Activated CD8-positive, alpha-beta memory T cell treated with anti-CD3 and anti-CD28 coated beads, Interleukin-2, amount 50 U/mL, for 48 hours (primary cell): ENCODE measurements around the gene SEC22C.
"Not testable (repeated sequence)": the region's sequence is repeated elsewhere in the genome, so short reads cannot be mapped to it uniquely, and the experiment has no call there.

Experiments
- DNase-seq: peaks from one replicate; pipeline ENCODE4 v3.0.0-alpha.2; 2020

The SEC22C gene, protein sequence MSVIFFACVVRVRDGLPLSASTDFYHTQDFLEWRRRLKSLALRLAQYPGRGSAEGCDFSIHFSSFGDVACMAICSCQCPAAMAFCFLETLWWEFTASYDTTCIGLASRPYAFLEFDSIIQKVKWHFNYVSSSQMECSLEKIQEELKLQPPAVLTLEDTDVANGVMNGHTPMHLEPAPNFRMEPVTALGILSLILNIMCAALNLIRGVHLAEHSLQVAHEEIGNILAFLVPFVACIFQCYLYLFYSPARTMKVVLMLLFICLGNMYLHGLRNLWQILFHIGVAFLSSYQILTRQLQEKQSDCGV

DNA sequence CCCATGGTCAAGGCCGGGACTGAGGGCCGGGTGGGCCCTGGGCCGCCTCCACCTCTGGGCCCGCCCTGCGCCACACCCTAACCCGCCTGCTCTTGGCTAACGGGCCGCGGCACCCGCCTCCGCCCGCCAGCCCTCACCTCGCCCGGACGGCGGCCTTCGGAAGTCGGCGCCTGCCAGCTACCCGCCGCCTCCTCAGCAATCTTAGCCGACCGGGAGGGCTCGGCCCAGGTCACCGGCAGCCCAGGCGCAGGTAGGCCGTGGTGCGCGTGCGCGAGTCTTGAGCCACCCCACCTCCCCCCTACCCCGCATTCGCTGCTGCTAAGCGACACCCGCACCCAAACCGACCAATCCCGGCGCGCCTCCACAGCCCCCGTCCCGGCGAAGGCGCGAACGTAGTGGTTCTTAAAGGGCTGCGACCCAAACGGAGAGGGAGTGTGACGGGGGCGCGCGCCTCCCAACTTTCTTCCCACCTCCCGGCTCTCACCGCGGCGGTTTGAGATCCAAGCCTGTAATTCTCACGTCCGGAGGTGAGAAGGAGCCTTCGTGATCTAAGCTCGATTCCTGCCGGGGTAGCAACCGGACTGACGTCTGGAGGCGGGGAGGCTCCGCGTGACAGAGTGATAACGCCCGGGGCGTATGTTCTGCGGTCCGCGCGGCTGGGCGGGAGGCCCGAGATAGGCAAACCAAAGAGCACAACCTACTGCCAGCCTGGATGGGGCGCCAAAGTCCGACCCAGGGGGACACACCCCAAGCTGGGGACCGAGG is at the start of gene SEC22C:
TSS of gene SEC22C (minus strand) at position 259 of the 765 bp plus-strand sequence. CDS start 12,921 bp downstream, outside the sequence.
- DNase-seq = peak; percentile 97

DNA sequence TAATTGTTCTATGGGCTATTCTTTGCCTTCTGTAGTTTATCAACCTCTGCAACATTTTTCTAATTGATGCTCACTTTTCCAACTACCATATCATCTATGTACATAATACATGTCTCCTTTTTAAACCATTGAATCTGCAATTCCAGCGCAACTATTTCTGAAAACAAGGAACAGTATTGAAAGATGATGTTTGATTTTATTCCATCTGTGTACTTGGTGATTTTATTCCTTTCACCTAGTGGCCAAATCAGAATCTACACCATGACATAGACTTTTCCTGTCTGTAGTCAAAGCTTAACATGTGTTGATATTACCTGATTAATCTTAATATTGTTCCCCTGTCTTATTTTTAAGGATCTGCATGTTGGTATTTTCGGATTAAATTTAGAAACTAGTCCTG is 31.7 kb upstream of the SEC22C start:
- DNase-seq = no peak

DNA sequence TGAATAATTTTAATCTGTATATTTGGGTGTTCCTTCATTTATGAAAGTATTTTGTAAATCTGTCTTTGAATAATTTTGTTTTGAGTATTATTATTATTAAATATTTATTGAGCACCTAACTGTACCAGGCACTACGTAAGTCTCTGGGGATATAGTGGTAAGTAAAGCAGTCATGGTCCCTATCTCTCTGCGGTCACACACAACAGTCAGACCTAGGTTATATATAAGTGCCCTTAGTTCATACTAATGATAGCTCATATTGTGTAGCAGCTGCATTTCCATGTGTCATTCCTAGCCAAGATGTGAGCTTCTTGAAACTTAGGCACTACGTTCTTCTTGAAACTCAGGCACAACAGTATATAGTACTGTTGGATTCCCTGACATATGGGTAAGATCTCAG is 31.2 kb upstream of the SEC22C start:
- no peak for DNase-seq

DNA sequence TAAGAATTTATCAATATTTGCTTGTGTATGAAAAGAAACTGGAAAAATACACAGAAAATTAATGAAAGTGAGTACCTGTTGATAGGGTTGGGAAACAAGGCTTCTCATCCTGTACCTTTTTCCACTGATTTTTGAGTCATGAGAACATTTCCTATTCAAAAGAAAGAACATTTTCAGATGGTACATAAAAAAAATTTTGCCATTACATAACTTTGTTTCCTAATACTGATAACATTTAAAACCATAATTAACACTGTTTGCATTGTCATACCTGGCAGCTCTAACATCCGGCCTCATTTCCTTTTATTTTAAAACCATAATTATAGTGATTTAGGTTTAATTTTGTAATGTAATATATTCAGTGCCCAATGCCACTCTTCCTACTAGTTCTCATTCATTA is 30.4 kb upstream of the SEC22C start:
- no peak for DNase-seq

DNA sequence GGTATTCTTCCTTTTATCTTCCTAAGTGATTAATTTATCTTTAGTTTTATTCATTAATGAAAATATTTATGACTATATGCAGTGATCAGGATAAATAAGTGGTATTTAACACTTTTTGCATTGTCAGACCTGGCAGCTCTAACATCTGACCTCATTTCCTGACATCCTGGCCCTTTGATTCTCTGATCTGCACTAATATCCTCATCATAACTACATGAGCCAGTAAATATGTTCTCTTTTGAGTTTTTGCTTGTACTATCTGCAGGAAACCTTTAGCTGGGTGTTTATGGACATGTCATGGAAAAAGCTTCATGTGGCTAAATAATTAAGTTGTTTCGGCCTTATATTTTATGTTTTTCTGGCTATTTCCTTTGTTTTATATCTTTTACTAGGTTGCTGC is 29.2 kb upstream of the SEC22C start:
- no peak for DNase-seq

DNA sequence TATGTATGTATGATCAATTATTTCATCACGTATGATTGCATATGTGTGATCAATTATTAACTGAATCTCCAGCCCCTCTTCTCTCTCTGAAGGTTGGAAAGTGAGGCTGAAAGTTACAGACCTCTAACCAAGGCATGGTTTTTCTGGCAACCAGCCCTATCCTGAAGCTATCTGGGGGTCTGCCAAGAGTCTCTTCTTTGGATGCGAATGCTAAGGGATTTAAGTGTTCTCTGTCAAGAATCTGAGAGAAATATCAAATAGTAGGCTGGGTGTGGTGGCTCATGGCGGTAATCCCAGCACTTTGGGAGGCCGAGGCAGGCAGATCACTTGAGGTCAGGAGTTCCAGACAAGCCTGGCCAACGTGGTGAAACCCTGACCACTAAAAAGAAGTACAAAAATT is 26.8 kb upstream of the SEC22C start:
- DNase-seq = no peak

DNA sequence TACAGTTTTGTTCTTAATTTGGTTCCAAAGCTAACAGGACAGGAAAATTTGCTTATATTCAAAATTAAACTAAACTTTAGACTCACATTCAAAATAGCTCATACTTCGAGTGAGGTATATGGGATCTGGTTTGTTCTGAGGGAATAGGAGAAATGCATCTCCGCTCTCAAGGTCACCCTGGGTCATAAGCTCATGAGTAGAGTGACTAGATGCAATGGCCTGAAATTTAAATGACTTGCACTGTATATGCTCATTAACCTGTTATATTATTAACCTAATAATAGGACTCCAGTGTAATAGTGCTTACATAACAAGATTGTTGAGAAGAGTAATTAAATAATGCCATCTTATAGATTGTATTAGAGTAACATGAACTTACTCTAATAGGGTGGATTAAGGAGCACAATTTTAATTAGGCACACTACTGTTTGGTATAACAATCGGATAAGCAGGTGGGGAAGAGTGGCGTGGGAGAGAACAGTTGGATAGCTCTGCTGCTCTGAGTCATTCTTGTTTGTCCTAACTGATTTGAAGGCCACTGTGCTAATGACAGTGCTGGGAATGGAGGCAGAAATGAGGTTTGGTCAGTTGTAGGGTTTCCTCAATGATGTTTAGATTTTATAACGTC is 23.9 kb upstream of the SEC22C start:
- no peak for DNase-seq

DNA sequence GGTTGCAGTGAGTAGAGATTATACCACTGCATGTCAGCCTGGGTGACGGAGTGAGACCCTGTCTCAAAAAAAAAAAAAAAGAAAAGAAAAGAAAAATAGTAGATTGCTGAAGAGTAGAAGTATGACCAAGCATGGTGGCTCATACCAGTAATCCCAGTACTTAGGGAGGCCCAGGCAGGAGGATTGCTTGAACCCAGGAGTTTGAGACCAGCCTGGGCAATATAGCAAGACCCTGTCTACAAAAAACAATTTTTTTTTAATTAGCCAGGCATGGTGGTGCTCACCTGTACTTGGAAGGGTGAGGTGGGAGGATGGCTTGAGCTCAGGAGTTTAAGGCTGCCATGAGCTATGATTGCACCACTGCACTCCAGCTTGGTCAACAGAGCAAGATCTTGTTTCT is 21.2 kb upstream of the SEC22C start:
- DNase-seq = no peak

DNA sequence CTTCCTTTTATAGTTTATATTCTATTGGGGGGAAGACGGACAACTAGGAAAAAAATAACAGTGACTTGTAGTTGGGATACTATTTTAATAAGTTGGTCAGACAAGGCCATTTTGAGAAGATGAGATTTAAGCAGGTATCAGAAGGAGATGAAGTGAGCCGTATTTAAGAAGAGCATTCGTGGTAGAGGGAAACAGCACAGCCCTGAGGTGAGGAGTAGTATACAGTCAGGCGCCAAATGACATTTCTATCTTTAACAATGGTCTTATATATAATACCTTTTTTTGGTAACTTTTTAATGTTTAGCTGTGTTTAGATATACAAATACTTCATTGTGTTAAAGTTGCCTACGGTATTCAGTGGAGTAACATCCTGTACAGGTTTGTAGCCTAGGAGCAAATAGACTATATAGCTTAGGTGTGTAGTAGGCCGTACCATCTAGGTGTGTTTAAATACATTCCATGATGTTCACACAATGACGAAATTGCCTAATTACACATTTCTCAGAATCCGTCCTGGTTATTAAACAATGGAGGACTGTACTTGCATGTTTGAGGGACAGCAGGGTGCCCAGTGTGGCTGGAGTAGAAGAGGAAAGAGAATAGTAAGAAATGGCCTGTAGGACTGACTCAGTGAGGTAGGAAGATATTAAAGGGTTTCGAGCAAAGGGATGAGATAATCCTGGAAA is 20.3 kb upstream of the SEC22C start:
- DNase-seq = no peak

DNA sequence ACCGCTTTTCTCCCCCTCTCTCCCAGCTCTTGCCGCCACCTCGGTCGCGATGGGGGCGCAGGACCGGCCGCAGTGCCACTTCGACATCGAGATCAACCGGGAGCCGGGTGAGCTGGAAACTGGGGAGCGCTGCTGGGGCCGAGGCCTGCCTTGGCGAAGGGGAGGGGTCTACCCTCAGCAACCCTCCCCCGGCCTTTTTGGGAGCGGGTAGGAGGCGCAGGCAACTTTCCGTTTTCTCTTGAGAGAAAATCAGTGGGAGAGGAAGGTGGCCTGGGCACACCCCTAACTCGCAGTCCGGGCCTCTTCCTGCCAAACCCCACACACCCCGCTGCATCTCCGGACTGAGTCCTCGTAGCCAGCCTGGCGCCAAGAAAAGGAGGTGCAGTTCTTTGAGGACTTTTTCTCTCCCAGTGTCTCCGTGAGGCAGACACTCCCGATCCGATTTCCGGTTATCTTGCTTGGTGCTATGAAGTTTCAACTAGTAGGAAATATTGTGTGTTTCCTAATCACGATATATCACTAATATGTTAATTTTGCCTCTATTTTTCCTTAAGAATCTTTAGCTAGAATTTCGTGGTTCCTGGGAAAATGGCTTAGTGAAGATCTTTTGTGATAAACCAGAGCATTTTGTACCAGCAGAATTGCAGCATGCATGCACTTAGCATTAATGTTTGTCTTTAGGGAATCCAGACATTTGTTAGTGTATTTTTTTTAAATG is 19.4 kb upstream of the SEC22C start:
- DNase-seq = no peak

DNA sequence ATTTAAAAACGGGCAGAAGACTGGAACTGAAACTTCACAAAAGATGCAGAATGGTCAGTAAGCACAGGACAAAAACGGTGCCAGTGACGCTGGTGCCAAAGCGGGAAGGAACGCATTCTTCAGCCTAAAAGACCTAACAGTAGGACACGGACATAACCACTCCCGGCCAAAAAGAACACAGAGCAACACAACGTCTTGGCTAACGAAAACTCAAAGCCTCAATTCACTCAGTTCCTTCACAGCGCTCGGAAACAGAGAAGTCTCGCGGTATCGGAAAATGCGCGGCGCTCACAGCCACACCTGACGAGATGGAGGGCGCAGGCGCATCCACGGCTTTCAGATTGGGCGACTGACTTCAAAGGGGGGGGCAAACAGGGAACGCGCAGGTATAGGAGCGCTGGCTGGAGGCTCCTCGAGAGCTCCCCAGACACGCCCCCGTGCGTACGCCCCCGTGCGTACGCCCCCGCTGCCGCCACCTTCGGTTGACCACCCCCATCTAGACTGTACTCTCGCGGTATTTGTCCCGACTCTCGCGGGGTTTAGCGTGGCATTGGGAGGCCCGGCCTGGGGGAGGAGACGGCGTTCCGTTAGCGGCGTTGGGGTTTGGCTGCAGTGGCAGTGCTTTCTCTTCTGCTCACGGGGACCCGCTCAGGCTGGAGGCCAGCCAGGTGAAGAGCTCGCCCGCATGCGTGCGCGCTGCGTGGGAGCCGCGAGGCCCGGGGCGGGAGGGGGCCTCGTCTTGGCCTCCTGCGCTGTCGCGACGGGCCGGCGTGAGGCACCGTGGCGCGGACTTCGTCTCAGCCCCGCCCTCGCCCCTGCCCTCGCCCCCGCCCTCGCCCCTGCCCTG is 18.6 kb upstream of the SEC22C start, which contains the start of gene NKTR:
TSS of gene NKTR (plus strand) at position 576 of the 847 bp plus-strand sequence. CDS start 321 bp downstream, outside the sequence.
- peak; percentile 100 for DNase-seq

DNA sequence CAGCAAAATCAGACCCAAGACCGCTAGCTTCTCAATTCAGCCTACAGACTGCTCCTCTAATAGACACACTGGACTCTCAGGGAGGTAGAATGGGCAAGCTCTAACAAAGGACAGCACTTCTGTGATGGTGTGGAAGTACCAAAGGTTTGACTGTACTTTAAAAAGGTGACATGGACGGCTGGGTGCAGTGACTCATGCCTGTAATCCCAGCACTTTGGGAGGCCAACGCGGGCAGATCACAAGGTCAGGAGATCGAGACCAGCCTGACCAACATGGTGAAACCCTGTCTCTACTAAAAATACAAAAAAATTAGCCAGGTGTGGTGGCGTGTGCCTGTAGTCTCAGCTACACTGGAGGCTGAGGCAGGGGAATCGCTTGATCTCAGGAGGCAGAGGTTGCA is 15.3 kb upstream of the SEC22C start:
- not testable (repeated sequence) for DNase-seq

DNA sequence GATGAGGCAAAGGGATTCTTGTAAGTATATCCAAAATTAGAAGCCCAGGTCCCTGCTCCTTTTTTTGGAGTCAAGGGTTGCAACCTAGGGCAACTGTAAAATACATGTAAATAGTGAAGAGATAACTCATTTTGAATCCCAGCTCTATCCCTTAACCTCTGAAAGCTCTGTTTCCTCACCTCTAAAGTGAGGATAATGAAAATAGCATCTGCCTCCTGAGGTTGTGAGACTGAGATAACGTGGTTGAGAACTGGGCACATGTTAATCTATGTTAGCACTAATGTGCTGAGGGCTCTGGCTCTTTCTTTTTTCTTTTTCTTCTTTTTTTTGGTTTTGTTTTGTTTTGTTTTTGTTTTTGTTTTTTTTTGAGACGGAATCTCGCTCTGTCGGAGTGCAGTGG is 13.9 kb upstream of the SEC22C start:
- DNase-seq = no peak

DNA sequence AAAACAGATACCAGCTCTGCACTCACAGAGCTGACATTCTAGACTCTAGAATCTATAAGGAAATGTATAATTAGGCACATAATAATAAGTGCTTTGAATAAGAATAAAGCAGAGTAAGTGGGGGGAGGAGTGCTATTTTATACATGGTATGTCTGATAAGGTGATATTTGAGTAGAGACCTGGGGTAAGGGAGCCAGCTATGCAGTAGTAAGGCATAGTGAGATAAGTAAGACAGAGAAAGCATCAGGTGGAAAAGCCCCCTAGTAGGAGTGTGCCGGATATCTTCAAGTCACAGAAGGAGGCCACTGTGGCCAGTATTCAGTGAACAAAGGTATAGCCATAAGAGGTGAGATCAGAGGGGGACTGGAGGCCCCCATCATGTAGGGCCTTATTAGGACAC is 11.9 kb upstream of the SEC22C start:
- no peak for DNase-seq

DNA sequence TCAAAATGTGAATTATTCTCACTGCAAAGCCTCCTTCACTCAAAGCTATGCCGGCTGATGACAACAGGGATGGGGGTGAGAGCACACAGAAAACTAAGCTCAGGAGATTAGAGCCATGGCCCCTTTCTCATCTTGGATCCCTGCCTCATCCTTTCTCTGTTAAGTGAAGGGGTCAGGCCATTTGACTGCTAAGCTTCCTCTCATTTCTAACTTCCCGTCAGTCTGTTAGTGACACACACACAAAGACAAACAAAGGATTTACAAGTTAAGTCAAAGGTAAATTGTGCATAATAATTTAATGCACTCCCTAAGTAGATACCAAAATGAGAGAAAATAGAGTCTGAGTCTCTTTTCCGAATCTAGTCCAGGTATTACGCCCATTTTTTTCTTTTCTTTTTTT is 10.0 kb upstream of the SEC22C start:
- no peak for DNase-seq

DNA sequence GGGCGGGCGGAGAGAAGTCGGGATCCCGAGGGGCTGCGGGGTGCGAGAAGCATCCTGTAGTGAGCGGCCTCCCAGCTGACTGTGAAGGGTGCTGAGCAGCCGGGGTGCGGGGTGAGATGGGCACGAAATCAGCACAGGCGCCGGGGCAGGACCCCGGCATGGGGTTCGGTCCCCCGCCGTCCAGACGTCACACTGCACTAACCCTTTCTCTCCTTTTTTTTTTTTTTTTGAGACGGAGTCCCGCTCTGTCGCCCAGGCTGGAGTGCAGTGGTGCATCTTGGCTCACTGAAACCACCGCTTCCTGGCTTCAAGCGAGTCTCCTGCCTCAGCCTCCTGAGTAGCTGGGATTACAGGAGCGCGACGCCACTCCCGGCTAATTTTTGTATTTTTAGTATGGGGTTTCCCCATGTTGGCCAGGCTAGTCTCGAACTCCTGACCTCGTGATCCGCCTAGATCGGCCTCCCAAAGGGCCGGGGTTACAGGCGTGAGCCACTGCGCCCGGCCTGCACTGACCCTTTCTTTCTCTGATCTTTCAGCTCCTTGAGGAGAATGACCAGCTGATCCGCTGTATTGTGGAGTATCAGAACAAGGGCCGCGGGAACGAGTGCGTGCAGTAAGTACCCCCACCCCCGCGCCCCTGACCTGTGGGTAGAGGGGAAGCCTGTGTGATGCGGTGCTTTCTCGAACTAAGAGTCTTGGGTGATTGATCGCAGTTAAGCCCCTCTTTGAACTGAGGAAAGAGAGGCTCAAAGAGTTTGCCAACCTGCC is 9.4 kb upstream of the SEC22C start:
- DNase-seq = no peak

DNA sequence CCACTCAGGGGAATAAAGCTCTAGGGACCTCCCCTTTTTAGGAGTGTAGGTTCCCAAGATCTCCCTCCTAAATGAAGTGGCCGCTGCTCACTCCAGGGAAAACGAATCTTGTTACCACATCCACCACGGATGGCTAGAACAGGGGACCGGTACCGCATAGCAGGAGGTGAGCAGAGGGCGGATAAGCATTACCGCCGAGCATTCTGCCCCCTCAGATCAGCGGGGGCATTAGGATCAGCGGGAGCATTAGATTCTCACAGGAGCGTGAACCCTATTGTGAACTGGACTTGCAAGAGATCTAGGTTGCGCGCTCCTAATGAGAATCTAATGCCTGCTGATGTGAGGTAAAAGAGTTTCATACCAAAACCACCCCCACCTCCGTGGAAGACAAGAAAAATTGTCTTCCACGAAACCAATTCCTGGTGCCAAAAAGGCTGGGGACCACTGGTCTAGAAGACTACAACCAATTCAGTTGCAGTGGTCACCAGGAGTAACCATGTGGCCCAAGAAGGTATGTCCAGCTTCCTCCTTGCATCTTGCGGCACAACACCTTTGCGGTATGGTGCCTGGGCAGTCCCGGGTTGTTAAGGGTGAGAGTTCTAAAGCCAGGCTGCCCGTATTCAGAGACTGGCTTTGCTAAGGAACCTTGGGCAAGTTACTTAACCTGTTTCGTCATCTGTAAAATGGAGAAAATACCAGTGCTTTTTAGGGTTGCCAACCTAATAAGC is 7.8 kb upstream of the SEC22C start:
- no peak for DNase-seq

DNA sequence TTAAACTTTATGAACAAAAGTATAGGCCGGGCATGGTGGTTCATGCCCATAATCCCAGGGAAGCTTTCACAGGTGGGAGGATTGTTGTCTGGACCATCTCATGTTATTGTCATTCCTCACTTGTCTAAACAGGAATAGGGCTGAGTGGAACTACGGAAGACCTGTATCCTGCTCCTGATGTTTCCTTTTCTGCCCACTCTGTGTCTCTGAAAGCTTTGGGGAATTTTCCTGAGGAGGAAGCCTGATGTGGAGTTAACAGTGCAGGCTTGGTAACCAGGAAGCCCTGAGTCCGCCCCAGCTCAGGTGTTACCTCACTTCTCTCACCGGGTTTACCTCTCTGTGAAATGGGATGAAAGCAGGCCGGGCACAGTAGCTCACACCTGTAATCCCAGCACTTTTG is 6.9 kb upstream of the SEC22C start:
- no peak for DNase-seq

DNA sequence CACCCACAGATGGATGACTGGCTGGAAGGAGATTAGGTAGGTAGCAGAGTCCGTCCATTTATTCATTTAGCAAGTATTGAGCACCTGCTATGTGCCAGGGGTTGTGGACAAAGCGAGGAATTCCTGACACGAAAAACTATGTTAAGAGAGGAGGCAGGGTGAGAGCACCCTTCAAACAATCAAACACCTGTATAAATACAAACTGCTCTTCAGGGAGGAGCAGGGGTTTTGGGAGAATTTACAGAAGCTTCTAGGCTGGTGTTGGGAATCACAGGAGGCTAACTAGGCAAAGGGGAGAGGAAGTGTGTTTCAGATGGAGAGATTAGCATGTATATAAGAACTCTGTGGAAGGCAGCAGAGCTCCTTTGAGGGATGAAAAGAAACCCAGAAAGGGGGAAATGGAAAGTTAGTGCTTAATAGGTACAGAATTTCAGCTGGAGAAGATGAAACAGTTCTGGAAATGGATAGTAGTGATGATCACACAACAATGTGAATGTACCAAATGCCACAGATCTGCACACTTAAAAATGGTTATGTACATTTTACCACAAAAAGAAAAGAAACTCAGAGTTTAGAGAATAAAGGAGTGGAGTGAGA is 805 bp upstream of the SEC22C start:
- no peak for DNase-seq

DNA sequence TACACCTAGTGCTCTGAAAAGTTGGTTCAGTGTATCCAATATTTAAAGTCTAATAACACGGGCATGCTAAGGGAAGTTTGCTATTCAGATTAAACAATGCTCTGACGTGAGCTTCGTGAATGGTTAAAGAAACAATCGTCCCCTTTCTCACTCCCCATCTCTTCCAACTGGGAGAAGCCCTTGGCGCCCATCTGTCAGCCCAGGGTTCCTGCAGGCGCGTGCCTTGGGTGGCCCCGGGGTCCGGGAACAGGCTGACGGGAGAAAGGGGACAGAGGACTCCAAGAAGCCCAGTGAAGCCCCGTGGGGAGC is 413 bp downstream of the SEC22C start:
- no peak for DNase-seq
